Fibroblast of pulmonary artery (primary cell): Measurements from ENCODE around the gene DNAH12.

Source experiments
- DNase-seq: peaks from one replicate; pipeline ENCODE4 v3.0.0-alpha.2; 2010; ENCODE audit warnings: low read depth
- H3K4me3 ChIP-seq: replicated peaks from 2 replicates; pipeline ENCODE4 v1.5.1; 2011; ENCODE audit warnings: low read depth, mild to moderate bottlenecking, control low read depth, low read length, moderate library complexity
- TF ChIP-seq, protein P1 (sequence below): IDR thresholded peaks from 2 replicates; pipeline ENCODE4 v1.5.1; 2011; ENCODE audit warnings: mild to moderate bottlenecking, control low read depth, low read length, inconsistent platforms; ENCODE audit errors: missing control alignments

Gene DNAH12

DNA sequence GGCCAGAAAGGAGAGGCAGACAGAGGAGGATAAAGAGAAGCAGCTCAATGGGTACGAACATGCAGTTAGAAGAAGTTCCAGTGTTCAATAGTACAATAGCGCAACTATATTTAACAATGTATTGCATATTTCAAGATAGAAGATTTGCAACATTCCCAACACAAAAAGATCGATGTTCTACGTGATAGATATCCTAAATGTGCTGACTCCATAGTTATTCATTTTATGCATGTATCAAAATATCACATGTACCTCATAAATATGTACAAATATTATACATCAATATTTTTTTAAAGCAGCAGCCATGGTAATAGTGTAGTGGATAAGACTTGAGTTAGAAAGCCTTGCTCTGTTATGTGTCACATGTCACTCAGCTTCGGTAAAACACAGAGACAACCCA, 141.5 kb downstream of the DNAH12 start:
- no peak for DNase-seq
- TF ChIP-seq, protein P1, sequence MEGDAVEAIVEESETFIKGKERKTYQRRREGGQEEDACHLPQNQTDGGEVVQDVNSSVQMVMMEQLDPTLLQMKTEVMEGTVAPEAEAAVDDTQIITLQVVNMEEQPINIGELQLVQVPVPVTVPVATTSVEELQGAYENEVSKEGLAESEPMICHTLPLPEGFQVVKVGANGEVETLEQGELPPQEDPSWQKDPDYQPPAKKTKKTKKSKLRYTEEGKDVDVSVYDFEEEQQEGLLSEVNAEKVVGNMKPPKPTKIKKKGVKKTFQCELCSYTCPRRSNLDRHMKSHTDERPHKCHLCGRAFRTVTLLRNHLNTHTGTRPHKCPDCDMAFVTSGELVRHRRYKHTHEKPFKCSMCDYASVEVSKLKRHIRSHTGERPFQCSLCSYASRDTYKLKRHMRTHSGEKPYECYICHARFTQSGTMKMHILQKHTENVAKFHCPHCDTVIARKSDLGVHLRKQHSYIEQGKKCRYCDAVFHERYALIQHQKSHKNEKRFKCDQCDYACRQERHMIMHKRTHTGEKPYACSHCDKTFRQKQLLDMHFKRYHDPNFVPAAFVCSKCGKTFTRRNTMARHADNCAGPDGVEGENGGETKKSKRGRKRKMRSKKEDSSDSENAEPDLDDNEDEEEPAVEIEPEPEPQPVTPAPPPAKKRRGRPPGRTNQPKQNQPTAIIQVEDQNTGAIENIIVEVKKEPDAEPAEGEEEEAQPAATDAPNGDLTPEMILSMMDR, result no peak
- H3K4me3 ChIP-seq, result no peak overlapping the region

DNA sequence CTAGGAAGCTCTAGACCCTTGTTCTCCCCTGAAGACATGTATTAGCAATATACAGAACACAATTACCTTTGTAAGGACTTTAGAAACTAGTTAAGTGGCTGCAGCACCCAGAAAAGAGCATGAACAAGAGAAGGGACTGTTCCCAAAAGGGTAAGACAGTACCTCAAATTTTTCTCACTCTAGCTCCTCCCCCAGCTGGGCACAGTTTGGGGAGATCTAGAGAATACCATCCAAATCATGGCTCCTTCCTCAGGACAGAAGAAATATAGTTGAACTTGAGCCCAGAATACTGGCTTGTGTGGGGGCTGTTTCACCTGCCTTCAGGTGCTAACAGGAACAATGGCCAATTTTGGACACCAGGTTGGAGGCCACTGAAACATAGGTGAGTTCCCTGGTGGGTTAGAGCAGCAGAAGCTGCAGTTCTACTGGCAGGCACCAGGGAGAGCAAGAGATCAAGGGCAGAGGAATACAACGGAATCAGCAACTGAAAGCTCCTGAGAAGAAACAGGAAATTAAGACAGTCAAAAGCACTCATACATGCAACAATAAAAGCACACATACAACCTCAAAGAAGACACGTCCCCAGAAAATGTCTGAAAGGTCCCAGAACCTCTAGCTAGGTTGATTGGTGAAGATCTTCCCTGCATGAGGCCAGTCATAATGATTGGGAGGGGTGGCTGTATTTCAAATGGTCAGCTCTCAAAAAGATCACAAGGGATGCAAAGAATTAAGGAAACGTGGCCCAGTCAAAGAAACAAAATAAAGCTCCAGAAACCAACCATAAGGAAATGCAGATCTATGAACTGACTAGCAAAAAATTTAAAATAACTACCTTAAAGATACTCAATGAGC, 146.7 kb downstream of the DNAH12 start:
- H3K4me3 ChIP-seq, result no peak overlapping the region
- DNase-seq, result peak; percentile 73
- TF ChIP-seq, protein P1, result no peak

GRCh38 chr3:57393977-57394376, 150.2 kb downstream of the DNAH12 start:
- TF ChIP-seq, protein P1, result no peak
- no peak overlapping the region for H3K4me3 ChIP-seq
- DNase-seq, result no peak

DNA sequence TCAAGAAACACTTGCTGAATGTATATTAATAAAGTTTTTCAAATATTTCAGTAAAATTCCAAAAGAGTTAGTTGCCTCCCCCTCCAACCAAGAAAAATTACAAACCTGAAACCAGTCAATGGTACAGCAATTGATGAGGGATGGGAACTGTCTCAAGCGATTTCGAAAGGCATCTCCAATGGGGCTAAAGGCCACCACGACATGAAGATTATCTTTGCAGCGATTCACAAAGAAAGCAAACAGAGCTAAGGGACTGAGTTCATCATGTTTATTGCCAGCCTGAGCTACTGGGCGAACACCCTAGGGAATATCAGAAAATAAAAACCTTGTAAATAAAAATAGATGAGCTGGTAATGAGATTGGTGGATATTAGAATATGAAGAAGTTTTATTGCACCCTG, 152.4 kb downstream of the DNAH12 start:
- TF ChIP-seq, protein P1, result no peak
- no peak for DNase-seq
- H3K4me3 ChIP-seq, result no peak overlapping the region

DNA sequence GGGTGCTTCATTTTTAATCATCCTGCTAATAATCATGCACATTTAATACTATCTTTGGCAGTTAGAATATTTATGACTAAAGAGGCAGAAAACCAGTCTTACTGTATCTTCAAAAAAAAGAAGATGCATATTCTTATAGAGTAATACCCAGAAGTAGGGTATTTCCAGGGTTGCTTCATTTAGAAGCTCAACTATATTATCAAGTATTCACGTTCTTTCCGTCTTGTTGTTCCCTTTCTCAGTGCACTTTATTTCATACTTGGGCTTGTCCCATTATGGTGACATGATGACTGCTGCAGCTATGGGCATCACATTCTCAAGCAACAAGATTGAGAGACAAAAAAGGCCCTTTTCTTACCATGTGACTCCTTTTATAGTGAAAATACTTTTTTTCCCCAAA, 154.9 kb downstream of the DNAH12 start:
- no peak overlapping the region for H3K4me3 ChIP-seq
- TF ChIP-seq, protein P1, result no peak
- no peak for DNase-seq

GRCh38 chr3:57386307-57386706, 157.8 kb downstream of the DNAH12 start:
- TF ChIP-seq, protein P1, result no peak
- no peak overlapping the region for H3K4me3 ChIP-seq
- DNase-seq, result no peak

GRCh38 chr3:57385498-57385897, 158.6 kb downstream of the DNAH12 start:
- no peak overlapping the region for H3K4me3 ChIP-seq
- no peak for DNase-seq
- TF ChIP-seq, protein P1, result no peak
